A549 (cell line): ENCODE data around the gene MARCHF6. TPM values are rescaled to one million over a fixed set of nuclear protein-coding genes. Genes with fewer than 3 reads are reported as not detected.

Source experiments
- ATAC-seq, 2 experiments: fragments of 200-7000 bp in 1 of 2; fragments of >200 bp in 1 of 2; cut with Nextera tagmentation in 1 of 2; cut with Tn5 transposase in 1 of 2; 3 replicates each; pipeline versions ENCODE4 v1.8.0 to v1.9.1; 2018 to 2020; ENCODE audit warnings: mild to moderate bottlenecking in 1 of 2, moderate library complexity in 1 of 2
- CTCF ChIA-PET: fragments of 300-600 bp; sonication (Branson Sonifier 250); formaldehyde crosslinking; extraction: SDS; loops from one replicate; lab custom pipeline; 2021; ENCODE audit warnings: antibody characterized with exemption, inconsistent platforms; lab: Yijun Ruan, JAX
- POLR2A ChIA-PET: fragments of 350-600 bp; formaldehyde crosslinking; extraction: SDS; loops from one replicate; lab custom pipeline; 2021; ENCODE audit warnings: antibody characterized with exemption, inconsistent platforms; lab: Yijun Ruan, JAX
- DNase-seq, 2 experiments: peaks; one replicate each; pipeline versions ENCODE4 v3.0.0 to v3.0.0-alpha.2; 2011 to 2016; ENCODE audit warnings: low read depth in 1 of 2, low spot score in 1 of 2
- FAIRE-seq: peaks from 2 replicates; lab custom pipeline; 2011; peaks lifted over from hg19 to GRCh38; lab: Jason Lieb, UNC
- H3K27ac ChIP-seq, 2 experiments: fragments of >200 bp; sonication (Bioruptor Twin); formaldehyde crosslinking; 3 replicates each; pipeline ENCODE4 v1.5.1; 2016 to 2017
- H3K4me1 ChIP-seq: fragments of >200 bp; sonication (Bioruptor Twin); formaldehyde crosslinking; 3 replicates; pipeline ENCODE4 v1.6.1; 2016
- H3K4me2 ChIP-seq: fragments of >200 bp; sonication (Bioruptor Twin); formaldehyde crosslinking; 3 replicates; pipeline ENCODE4 v1.6.1; 2016
- H3K4me3 ChIP-seq: fragments of >200 bp; sonication (Bioruptor Twin); formaldehyde crosslinking; 3 replicates; pipeline ENCODE4 v1.5.1; 2016
- H3K9me3 ChIP-seq: fragments of >200 bp; sonication (Bioruptor Twin); formaldehyde crosslinking; 3 replicates; pipeline ENCODE4 v1.6.1; 2016
- ATOH8 ChIP-seq: fragments of 250-450 bp; sonication (Bioruptor Pico); IDR thresholded peaks from 2 replicates; pipeline ENCODE4 v1.5.0; 2020; ENCODE audit warnings: low read depth, mild to moderate bottlenecking, moderate library complexity
- CEBPB ChIP-seq, 2 experiments: fragments of >200 bp in 1 of 2; sonication (Bioruptor Twin) in 1 of 2; formaldehyde crosslinking in 1 of 2; IDR thresholded peaks; 2 replicates each; pipeline ENCODE4 v1.6.1; 2012 to 2016
- CHD2 ChIP-seq: fragments of 150-350 bp; IDR thresholded peaks from 2 replicates; pipeline ENCODE4 v1.6.1; 2014; ENCODE audit warnings: low read length; ENCODE audit not compliant: partially characterized antibody
- EHF ChIP-seq: fragments of 250-450 bp; sonication (Bioruptor Pico); IDR thresholded peaks from 2 replicates; pipeline ENCODE4 v1.5.0; 2020; ENCODE audit warnings: mild to moderate bottlenecking
- ESRRA ChIP-seq: fragments of 150-350 bp; IDR thresholded peaks from 2 replicates; pipeline ENCODE4 v1.6.1; 2014; ENCODE audit warnings: mild to moderate bottlenecking, low read length, borderline replicate concordance
- GATA3 ChIP-seq: IDR thresholded peaks from 2 replicates; pipeline ENCODE4 v1.6.1; 2012; ENCODE audit warnings: borderline replicate concordance
- HES2 ChIP-seq: fragments of >200 bp; sonication (Bioruptor Twin); formaldehyde crosslinking; IDR thresholded peaks from 2 replicates; pipeline ENCODE4 v1.6.1; 2016
- HMGXB4 ChIP-seq: fragments of 250-450 bp; sonication (Bioruptor Pico); IDR thresholded peaks from 2 replicates; pipeline ENCODE4 v1.5.0; 2021; ENCODE audit warnings: mild to moderate bottlenecking, moderate library complexity, borderline replicate concordance
- HOXA7 ChIP-seq: fragments of 250-450 bp; sonication (Bioruptor Pico); IDR thresholded peaks from 2 replicates; pipeline ENCODE4 v1.5.0; 2020; ENCODE audit warnings: mild to moderate bottlenecking, moderate library complexity
- HOXB5 ChIP-seq: fragments of 250-450 bp; sonication (Bioruptor Pico); IDR thresholded peaks from 2 replicates; pipeline ENCODE4 v1.5.0; 2020; ENCODE audit warnings: mild to moderate bottlenecking, moderate library complexity
- MAFK ChIP-seq: fragments of 450-650 bp; IDR thresholded peaks from 2 replicates; pipeline ENCODE4 v1.6.1; 2014; ENCODE audit not compliant: partially characterized antibody
- NFE2L2 ChIP-seq: fragments of 150-350 bp; conservative IDR thresholded peaks from 2 replicates; pipeline ENCODE4 v1.6.1; 2014; ENCODE audit warnings: low read length
- NPAS2 ChIP-seq: fragments of 250-450 bp; sonication (Bioruptor Pico); IDR thresholded peaks from 2 replicates; pipeline ENCODE4 v1.8.0; 2022; ENCODE audit warnings: mild to moderate bottlenecking, moderate library complexity, borderline replicate concordance
- PBX3 ChIP-seq: IDR thresholded peaks from 2 replicates; pipeline ENCODE4 v1.6.1; 2012
- PHF8 ChIP-seq: fragments of 200-600 bp; sonication (generic); IDR thresholded peaks from 2 replicates; pipeline ENCODE4 v1.6.1; 2016; ENCODE audit warnings: low read depth, mild to moderate bottlenecking, antibody characterized with exemption, moderate library complexity, borderline replicate concordance
- POLR2A ChIP-seq: IDR thresholded peaks from 2 replicates; pipeline ENCODE4 v1.6.1; 2012; ENCODE audit warnings: mild to moderate bottlenecking, low read length
- RAD21 ChIP-seq, 2 experiments: fragments of >200 bp in 1 of 2; sonication (Bioruptor Twin) in 1 of 2; formaldehyde crosslinking in 1 of 2; IDR thresholded peaks in 1 of 2; conservative IDR thresholded peaks in 1 of 2; 2 replicates in 1 of 2; 3 replicates in 1 of 2; pipeline ENCODE4 v1.6.1; 2012 to 2018; ENCODE audit warnings: inconsistent platforms in 1 of 2
- RNF2 ChIP-seq: fragments of 200-600 bp; sonication (generic); IDR thresholded peaks from 2 replicates; pipeline ENCODE4 v1.6.1; 2016; ENCODE audit warnings: low read depth, mild to moderate bottlenecking, antibody characterized with exemption, moderate library complexity, borderline replicate concordance
- SREBF2 ChIP-seq: fragments of 450-650 bp; IDR thresholded peaks from 2 replicates; pipeline ENCODE4 v1.6.1; 2014; ENCODE audit warnings: mild to moderate bottlenecking, moderate library complexity
- ZSCAN20 ChIP-seq: fragments of 250-450 bp; sonication (Bioruptor Pico); IDR thresholded peaks from 2 replicates; pipeline ENCODE4 v1.8.0; 2022; ENCODE audit warnings: mild to moderate bottlenecking, moderate library complexity
- WGBS: methylation state at CpG from one replicate; pipeline ENCODE4 v1.1.6; 2017; ENCODE audit errors: missing lambda C conversion rate; 5-methylcytosine and 5-hydroxymethylcytosine counted together
- polyA plus RNA-seq, 4 experiments: library from polyadenylated mRNA; depleted of rRNA in 3 of 4; stranded (reverse); fragments of >200 nt; fragmentation: RNase III in 1 of 4; extraction: RNeasy Plus Mini Kit Qiagen cat#74134 plus additional on column Dnase treatment in 1 of 4; gene quantifications; 2 replicates in 3 of 4; 3 replicates in 1 of 4; pipeline ENCODE4 v1.2.3, GENCODE V29; 2011 to 2017

Gene MARCHF6
- polyA plus RNA-seq, 2 of the 4 experiments (the other 2 are of a cell fraction), result 48.7 to 119 TPM

- TF ChIP-seq PBX3 (no peak), HOXB5 (CRISPR knock-in tag) (no peak), POLR2A (no peak)
These were observed 22.8 kb upstream of the MARCHF6 start (continued) for GRCh38 chr5:10330511-10331230.

GRCh38 chr5:10331341-10331796, 22.1 kb upstream of the MARCHF6 start:
- H3K4me3 ChIP-seq, result no peak overlapping the region
- ChIA-PET POLR2A (interaction anchor here (4.0 kb wide), 1 partner anchor 22 kb away, joined by 19 read pairs; the partner anchor contains the start of gene MARCHF6), CTCF (interaction anchor here (0.7 to 2.5 kb wide), 3 partner anchors 9 to 53 kb away, joined by 3 to 13 read pairs (median 3); no protein-coding TSS in a partner anchor)
- 0 out of 3 replicates have a peak overlapping the region, but pooled peaks have one; percentile 2 for H3K4me2 ChIP-seq
- ATAC-seq (peak in 1 of 2 experiments; percentile 17; a peak in 1 of 6 replicates), FAIRE-seq (no peak), DNase-seq (peak in 1 of 2 experiments; percentile 56)
- WGBS, result 53% methylated on average over 7 of the region's 7 CpGs
- no peak overlapping the region for H3K27ac ChIP-seq
- peaks cover 22% of the 10 kb centered on the region; the same call in 2 of the 3 replicates for H3K4me1 ChIP-seq
- TF ChIP-seq ESRRA, result no peak
- no peak for TF ChIP-seq EHF (CRISPR knock-in tag)
- no peak for TF ChIP-seq RAD21 (conservative IDR thresholded peaks at IDR 0.05 in 1 of 2, IDR thresholded peaks at IDR 0.05 in 1 of 2)
- no peak for TF ChIP-seq HOXA7 (CRISPR knock-in tag)
- TF ChIP-seq NPAS2 (CRISPR knock-in tag), result no peak
- TF ChIP-seq PBX3, result no peak
- TF ChIP-seq ATOH8, result no peak
- no peak for TF ChIP-seq GATA3
- no peak for TF ChIP-seq MAFK
- no peak for TF ChIP-seq HOXB5 (CRISPR knock-in tag)
- no peak for TF ChIP-seq ZSCAN20 (CRISPR knock-in tag)
- no peak for TF ChIP-seq SREBF2
- no peak for TF ChIP-seq CHD2
- TF ChIP-seq HES2, result no peak
- no peak for TF ChIP-seq NFE2L2
- no peak for TF ChIP-seq HMGXB4
- no peak for TF ChIP-seq RNF2
- no peak for TF ChIP-seq CEBPB (IDR thresholded peaks at IDR 0.05)
- no peak for TF ChIP-seq PHF8
- no peaks in the 10 kb centered on the region for H3K9me3 ChIP-seq
